LHCN-M2 (cell line): ENCODE measurements around the gene SMPD4. TPM values are rescaled to one million over a fixed set of nuclear protein-coding genes. Genes with fewer than 3 reads are reported as not detected.
"Not testable (repeated sequence)": the region's sequence is repeated elsewhere in the genome, so short reads cannot be mapped to it uniquely, and the experiment has no call there.

Experiments
- DNase-seq: peaks from one replicate; pipeline ENCODE4 v3.0.0-alpha.2; 2012; ENCODE audit warnings: low read depth
- total RNA-seq: library from RNA; depleted of rRNA; stranded (reverse); fragments of >200 nt; gene quantifications from 2 replicates; pipeline ENCODE4 v1.2.3, GENCODE V29; 2014; rRNA removed

SMPD4 gene
- total RNA-seq, 1 experiment from 2014 or later: 42.5 TPM

GRCh38 chr2:130139331-130140280 is 41.8 kb downstream of the SMPD4 start:
- DNase-seq: not testable (repeated sequence)

GRCh38 chr2:130138841-130139251 is 42.6 kb downstream of the SMPD4 start:
- DNase-seq: not testable (repeated sequence)

GRCh38 chr2:130138326-130138725 is 43.1 kb downstream of the SMPD4 start:
- not testable (repeated sequence) for DNase-seq

- DNase-seq: not testable (repeated sequence)
These were observed 44.3 kb downstream of the SMPD4 start for GRCh38 chr2:130137118-130137517.

GRCh38 chr2:130136546-130136945 is 44.9 kb downstream of the SMPD4 start:
- not testable (repeated sequence) for DNase-seq

GRCh38 chr2:130135692-130136541 is 45.5 kb downstream of the SMPD4 start:
- DNase-seq: no peak

- not testable (repeated sequence) for DNase-seq
These were observed 52.1 kb downstream of the SMPD4 start, which contains the start of gene POTEF for GRCh38 chr2:130129120-130129829. TSS of gene POTEF (minus strand) at chr2:130129222. CDS start at chr2:130120515, 8,707 bp downstream.

- DNase-seq: not testable (repeated sequence)
These were observed 52.9 kb downstream of the SMPD4 start for GRCh38 chr2:130128464-130128863.

- DNase-seq: not testable (repeated sequence)
These were observed 53.7 kb downstream of the SMPD4 start for GRCh38 chr2:130127726-130128125.

GRCh38 chr2:130120924-130121323 is 60.5 kb downstream of the SMPD4 start:
- not testable (repeated sequence) for DNase-seq

GRCh38 chr2:130102597-130103363 is 78.6 kb downstream of the SMPD4 start:
- not testable (repeated sequence) for DNase-seq

Other genes starting within 250 kb of the SMPD4 start
- not detected in 2 replicates for gene RAB6C, start 201.9 kb downstream of the SMPD4 start, total RNA-seq
- gene POTEF, start 52.4 kb downstream of the SMPD4 start, total RNA-seq: not detected in 2 replicates
- gene CCDC74B, start 36.5 kb downstream of the SMPD4 start, total RNA-seq: 24.8 and 26.5 TPM in 2 replicates
- gene MZT2B, start 660 bp upstream of the SMPD4 start, total RNA-seq: 157 and 161 TPM in 2 replicates
- gene TUBA3E, start 16.8 kb upstream of the SMPD4 start, total RNA-seq: 0.29 TPM in 1 of 2 replicates, not detected in the other
- 114 and 150 TPM in 2 replicates for gene IMP4, start 161.3 kb upstream of the SMPD4 start, total RNA-seq
- gene PTPN18, start 174.5 kb upstream of the SMPD4 start, total RNA-seq: 29.2 and 39.4 TPM in 2 replicates